ENCODE measurements around the gene ULK4. TPM values are rescaled to one million over a fixed set of nuclear protein-coding genes. Genes with fewer than 3 reads are reported as not detected.
"Not testable (repeated sequence)": the region's sequence is repeated elsewhere in the genome, so short reads cannot be mapped to it uniquely, and the experiment has no call there.

ULK4 gene
- total RNA-seq, 4 donors from 2014 or later, result 8.4 to 43.8 (median 20.8) TPM

DNA sequence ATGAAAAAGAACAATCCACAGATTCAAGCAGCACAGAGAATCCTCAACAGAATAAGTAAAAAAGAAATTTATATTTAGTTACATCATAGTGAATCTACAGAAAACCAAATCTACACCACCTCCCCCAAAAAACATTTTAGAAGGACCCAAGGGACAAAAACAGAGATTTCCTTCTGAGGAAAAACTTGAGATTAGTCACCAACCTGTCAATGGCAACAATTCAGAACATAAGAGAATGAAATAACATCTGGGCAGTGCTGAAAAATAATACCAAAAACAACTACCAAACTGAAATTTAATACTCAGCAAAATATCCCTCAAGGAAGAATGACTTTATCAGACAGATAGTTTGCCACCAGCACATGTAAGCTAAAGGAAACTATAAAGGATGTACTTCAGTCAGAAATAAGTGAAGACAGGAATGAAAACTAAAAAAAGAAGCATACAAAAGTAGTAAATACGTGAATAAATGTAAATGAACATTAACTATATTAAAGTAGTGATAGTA lies 260.7 kb downstream of the ULK4 start:
- H3K36me3 ChIP-seq, result no peaks in the 10 kb centered on the region
- no peak overlapping the region for H3K4me3 ChIP-seq

DNA sequence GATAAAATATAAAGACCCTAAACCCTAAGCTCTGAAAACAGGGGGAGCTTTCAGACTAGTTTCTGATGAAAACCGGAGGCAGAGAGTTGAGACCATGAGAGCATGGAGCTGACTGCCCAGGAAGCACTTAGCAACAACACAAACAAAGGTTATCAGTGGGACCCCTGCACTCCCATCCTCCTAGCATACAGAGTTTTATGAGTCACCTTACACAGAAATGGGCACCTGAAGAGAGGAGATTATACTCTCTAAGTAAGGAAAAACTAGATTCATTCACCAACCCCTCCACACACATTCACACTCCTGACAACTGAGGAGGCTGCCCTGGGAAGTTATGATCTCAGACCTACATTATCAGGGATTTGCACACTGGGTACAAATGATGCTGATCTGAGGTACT lies 261.7 kb downstream of the ULK4 start:
- DNase-seq, result no peak
- H3K4me1 ChIP-seq, result no peaks in the 10 kb centered on the region

More for the DNA sequence above, 260.7 kb downstream of the ULK4 start:
- no peaks in the 10 kb centered on the region for H3K4me1 ChIP-seq
- H3K27me3 ChIP-seq, result no peaks in the 10 kb centered on the region
- H3K27ac ChIP-seq, result no peak overlapping the region
- H3K9me3 ChIP-seq, result no peaks in the 10 kb centered on the region
- DNase-seq, result no peak
- TF ChIP-seq, protein P1, sequence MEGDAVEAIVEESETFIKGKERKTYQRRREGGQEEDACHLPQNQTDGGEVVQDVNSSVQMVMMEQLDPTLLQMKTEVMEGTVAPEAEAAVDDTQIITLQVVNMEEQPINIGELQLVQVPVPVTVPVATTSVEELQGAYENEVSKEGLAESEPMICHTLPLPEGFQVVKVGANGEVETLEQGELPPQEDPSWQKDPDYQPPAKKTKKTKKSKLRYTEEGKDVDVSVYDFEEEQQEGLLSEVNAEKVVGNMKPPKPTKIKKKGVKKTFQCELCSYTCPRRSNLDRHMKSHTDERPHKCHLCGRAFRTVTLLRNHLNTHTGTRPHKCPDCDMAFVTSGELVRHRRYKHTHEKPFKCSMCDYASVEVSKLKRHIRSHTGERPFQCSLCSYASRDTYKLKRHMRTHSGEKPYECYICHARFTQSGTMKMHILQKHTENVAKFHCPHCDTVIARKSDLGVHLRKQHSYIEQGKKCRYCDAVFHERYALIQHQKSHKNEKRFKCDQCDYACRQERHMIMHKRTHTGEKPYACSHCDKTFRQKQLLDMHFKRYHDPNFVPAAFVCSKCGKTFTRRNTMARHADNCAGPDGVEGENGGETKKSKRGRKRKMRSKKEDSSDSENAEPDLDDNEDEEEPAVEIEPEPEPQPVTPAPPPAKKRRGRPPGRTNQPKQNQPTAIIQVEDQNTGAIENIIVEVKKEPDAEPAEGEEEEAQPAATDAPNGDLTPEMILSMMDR (IDR thresholded peaks at IDR 0.05), result no peak
- TF ChIP-seq POLR2A (IDR thresholded peaks at IDR 0.05), result no peak

DNA sequence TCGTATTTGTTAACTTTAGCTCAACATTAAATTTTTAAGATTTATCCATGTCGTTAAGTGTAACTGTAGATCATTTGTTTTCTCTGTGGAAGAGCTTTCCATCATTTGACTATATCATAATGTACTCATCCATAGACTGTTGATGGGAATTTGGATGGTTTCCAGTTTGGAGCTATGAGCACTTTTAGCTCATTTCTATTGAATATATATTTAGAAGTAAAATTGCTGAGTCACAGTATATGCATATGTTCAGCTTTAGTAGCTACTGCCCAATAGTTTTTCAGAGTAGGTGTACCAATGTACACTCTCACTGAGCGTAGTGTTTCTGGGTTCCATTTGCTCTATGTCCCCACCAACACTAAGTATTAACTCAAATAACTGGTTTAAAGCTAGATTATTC lies 263.0 kb downstream of the ULK4 start:
- no peaks in the 10 kb centered on the region for H3K9me3 ChIP-seq
- H3K27me3 ChIP-seq, result no peaks in the 10 kb centered on the region
- no peak for DNase-seq
- no peaks in the 10 kb centered on the region for H3K36me3 ChIP-seq
- no peaks in the 10 kb centered on the region for H3K4me1 ChIP-seq
- TF ChIP-seq, protein P1 (IDR thresholded peaks at IDR 0.05), result no peak
- TF ChIP-seq POLR2A (IDR thresholded peaks at IDR 0.05), result no peak
- no peak overlapping the region for H3K4me3 ChIP-seq
- H3K27ac ChIP-seq, result no peak overlapping the region

More for the DNA sequence above, 261.7 kb downstream of the ULK4 start:
- no peak overlapping the region for H3K4me3 ChIP-seq
- H3K27me3 ChIP-seq, result no peaks in the 10 kb centered on the region
- no peak overlapping the region for H3K27ac ChIP-seq
- H3K9me3 ChIP-seq, result no peaks in the 10 kb centered on the region
- TF ChIP-seq, protein P1 (IDR thresholded peaks at IDR 0.05), result no peak
- TF ChIP-seq POLR2A (IDR thresholded peaks at IDR 0.05), result no peak
- no peaks in the 10 kb centered on the region for H3K36me3 ChIP-seq

DNA sequence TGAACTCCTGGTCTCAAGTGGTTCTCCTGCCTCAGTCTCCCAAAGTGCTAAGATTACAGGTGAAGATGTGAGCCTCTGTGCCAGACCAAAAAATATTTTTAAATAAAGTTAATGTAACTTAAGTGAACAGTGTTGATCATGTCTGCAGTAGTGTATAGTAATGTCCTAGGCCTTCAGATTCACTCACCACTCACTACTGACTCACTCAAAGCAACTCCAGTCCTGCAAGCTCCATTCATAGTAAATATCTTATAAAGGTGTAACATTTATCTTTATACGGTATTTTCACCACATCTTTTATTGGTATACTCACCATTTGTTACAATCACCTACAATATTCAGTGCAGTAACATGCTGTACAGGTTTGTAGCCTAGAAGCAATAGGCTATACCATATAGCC lies 264.2 kb downstream of the ULK4 start:
- Histone ChIP-seq H3K9me3 (no peaks in the 10 kb centered on the region), H3K27ac (no peak overlapping the region), H3K4me3 (no peak overlapping the region), H3K36me3 (no peaks in the 10 kb centered on the region), H3K4me1 (no peaks in the 10 kb centered on the region), H3K27me3 (no peaks in the 10 kb centered on the region)
- no peak for DNase-seq
- TF ChIP-seq, protein P1 (IDR thresholded peaks at IDR 0.05), result no peak
- no peak for TF ChIP-seq POLR2A (IDR thresholded peaks at IDR 0.05)

DNA sequence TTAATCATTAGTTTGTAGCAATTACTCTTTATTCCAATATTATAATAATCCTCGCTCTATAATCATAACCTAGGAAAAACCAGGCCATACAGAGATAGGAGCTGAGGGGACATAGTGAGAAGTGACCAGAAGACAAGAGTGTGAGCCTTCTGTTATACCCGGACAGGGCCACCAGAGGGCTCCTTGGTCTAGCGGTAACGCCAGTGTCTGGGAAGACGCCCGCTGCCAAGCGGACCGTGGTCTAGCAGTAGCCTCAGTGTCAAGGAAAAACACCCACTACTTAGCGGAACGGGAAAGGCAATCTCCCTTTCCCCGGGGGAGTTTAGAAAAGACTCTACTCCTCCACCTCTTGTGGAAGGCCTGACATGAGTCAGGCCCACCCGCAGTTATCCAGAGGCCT lies 266.1 kb downstream of the ULK4 start:
- H3K4me3 ChIP-seq, H3K27me3 ChIP-seq, H3K36me3 ChIP-seq, H3K4me1 ChIP-seq, H3K9me3 ChIP-seq, H3K27ac ChIP-seq, DNase-seq: not testable (repeated sequence)
- TF ChIP-seq, protein P1 (IDR thresholded peaks at IDR 0.05), result peak in 1 of 6 experiments; percentile 14

DNA sequence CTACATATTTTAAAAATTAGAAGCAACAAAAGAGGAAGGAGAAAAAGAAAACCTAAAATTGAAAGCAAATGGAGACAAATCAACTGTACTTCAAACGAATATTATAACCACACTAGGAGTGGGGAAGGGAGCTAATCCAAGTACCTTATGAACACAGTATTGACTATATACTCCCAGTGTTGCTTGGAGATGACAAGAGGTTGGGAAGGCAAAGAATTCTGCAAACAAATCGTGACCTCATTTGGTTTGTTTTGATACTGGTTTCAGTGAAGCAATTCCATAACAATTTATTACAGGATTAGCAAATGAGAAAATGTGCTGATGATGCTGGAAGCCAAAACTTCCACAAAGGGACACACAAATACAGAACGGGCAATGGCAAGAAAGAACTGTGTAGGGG lies 268.1 kb downstream of the ULK4 start:
- Histone ChIP-seq H3K36me3 (no peaks in the 10 kb centered on the region), H3K27me3 (no peaks in the 10 kb centered on the region), H3K4me3 (no peak overlapping the region), H3K4me1 (no peaks in the 10 kb centered on the region), H3K27ac (peak overlapping the region in 1 of 4 donors; percentile 9), H3K9me3 (no peaks in the 10 kb centered on the region)
- DNase-seq, result no peak
- no peak for TF ChIP-seq POLR2A (IDR thresholded peaks at IDR 0.05)
- TF ChIP-seq, protein P1 (IDR thresholded peaks at IDR 0.05), result no peak
